Memory B cell (primary cell): ENCODE data around the gene BEND6.

ENCODE experiments used
- ATAC-seq: fragments of 150-1000 bp; cut with Tn5 transposase; 2 replicates; pipeline ENCODE4 v1.10.0; 2021; ENCODE audit warnings: low read depth, mild to moderate bottlenecking, moderate library complexity
- DNase-seq, 2 donors: peaks; one replicate each; pipeline ENCODE4 v3.0.0; 2022; ENCODE audit warnings: low spot score in 2 of 2
- H3K27ac Mint-ChIP-seq: one replicate; pipeline ENCODE4 v1.8.0; 2022; ENCODE audit warnings: mild to moderate bottlenecking, moderate library complexity, mixed read lengths
- H3K27me3 Mint-ChIP-seq: one replicate; pipeline ENCODE4 v1.8.0; 2022; ENCODE audit warnings: mixed read lengths
- H3K36me3 Mint-ChIP-seq: one replicate; pipeline ENCODE4 v1.8.0; 2022; ENCODE audit warnings: mild to moderate bottlenecking, mixed read lengths
- H3K4me1 Mint-ChIP-seq: one replicate; pipeline ENCODE4 v1.8.0; 2022; ENCODE audit warnings: mixed read lengths
- H3K4me3 Mint-ChIP-seq: one replicate; pipeline ENCODE4 v1.8.0; 2022; ENCODE audit warnings: mild to moderate bottlenecking, moderate library complexity, mixed read lengths
- H3K9me3 Mint-ChIP-seq: one replicate; pipeline ENCODE4 v1.8.0; 2022; ENCODE audit warnings: mixed read lengths

Gene BEND6

GRCh38 chr6:56930846-56931245 is 24.1 kb upstream of the BEND6 start:
- Mint-ChIP-seq H3K9me3 (no peaks in the 10 kb centered on the region), H3K27me3 (peaks cover 3% of the 10 kb centered on the region), H3K4me3 (no peak overlapping the region), H3K36me3 (no peaks in the 10 kb centered on the region), H3K27ac (no peak overlapping the region), H3K4me1 (no peaks in the 10 kb centered on the region)
- DNase-seq (no peak), ATAC-seq (no peak)

- ATAC-seq: no peak
- Mint-ChIP-seq H3K27ac (no peak overlapping the region), H3K36me3 (no peaks in the 10 kb centered on the region), H3K27me3 (no peaks in the 10 kb centered on the region), H3K4me1 (no peaks in the 10 kb centered on the region), H3K9me3 (no peaks in the 10 kb centered on the region), H3K4me3 (no peak overlapping the region)
- DNase-seq: no peak
Observed at GRCh38 chr6:56932910-56933477, 21.9 kb upstream of the BEND6 start.

GRCh38 chr6:56933650-56934049 is 21.3 kb upstream of the BEND6 start:
- H3K27me3 Mint-ChIP-seq: no peaks in the 10 kb centered on the region
- DNase-seq (no peak), ATAC-seq (no peak)
- no peaks in the 10 kb centered on the region for H3K4me1 Mint-ChIP-seq
- H3K4me3 Mint-ChIP-seq: no peak overlapping the region
- H3K27ac Mint-ChIP-seq: no peak overlapping the region
- H3K9me3 Mint-ChIP-seq: no peaks in the 10 kb centered on the region
- no peaks in the 10 kb centered on the region for H3K36me3 Mint-ChIP-seq

- H3K4me1 Mint-ChIP-seq: no peaks in the 10 kb centered on the region
- ATAC-seq (no peak), DNase-seq (no peak)
- H3K9me3 Mint-ChIP-seq: peaks cover 1% of the 10 kb centered on the region
- no peaks in the 10 kb centered on the region for H3K27me3 Mint-ChIP-seq
- H3K36me3 Mint-ChIP-seq: no peaks in the 10 kb centered on the region
- no peak overlapping the region for H3K4me3 Mint-ChIP-seq
- H3K27ac Mint-ChIP-seq: no peak overlapping the region
Observed at GRCh38 chr6:56934876-56935275, 20.0 kb upstream of the BEND6 start.

GRCh38 chr6:56936466-56936865 is 18.4 kb upstream of the BEND6 start:
- H3K4me1 Mint-ChIP-seq: no peaks in the 10 kb centered on the region
- no peak for DNase-seq
- no peak for ATAC-seq
- no peaks in the 10 kb centered on the region for H3K27me3 Mint-ChIP-seq
- no peak overlapping the region for H3K27ac Mint-ChIP-seq
- H3K9me3 Mint-ChIP-seq: peaks cover 5% of the 10 kb centered on the region
- H3K4me3 Mint-ChIP-seq: no peak overlapping the region
- peaks cover 4% of the 10 kb centered on the region for H3K36me3 Mint-ChIP-seq

DNA sequence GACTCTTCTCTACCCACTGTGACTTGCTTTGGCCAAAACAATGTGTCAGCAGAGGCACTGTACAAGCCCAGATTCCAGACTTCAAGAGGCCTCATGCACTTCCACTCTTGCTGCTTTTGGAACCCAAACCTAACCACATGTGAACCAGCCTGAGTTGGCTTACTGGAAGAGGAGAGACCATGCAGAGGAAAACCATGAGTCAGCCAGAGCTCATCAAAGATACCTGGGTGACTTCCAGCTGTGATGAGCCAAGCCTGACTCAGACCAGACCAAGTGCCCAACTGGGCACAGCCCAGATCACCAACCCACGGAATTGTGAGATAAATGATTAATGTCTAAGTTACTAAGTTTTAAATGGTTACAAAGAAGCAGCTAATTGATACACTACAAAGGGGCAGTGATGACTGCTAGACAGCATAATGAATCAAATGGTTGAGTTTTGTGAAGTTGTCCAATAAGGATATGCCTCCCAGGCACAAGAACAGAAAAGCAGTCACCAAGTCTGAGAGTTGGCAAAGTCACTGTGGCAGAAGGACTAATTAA is 16.2 kb upstream of the BEND6 start:
- Mint-ChIP-seq H3K36me3 (peaks cover 4% of the 10 kb centered on the region), H3K4me1 (no peaks in the 10 kb centered on the region), H3K27me3 (peaks cover 1% of the 10 kb centered on the region), H3K4me3 (no peak overlapping the region), H3K9me3 (peaks cover 7% of the 10 kb centered on the region), H3K27ac (no peak overlapping the region)
- ATAC-seq (no peak), DNase-seq (no peak)

DNA sequence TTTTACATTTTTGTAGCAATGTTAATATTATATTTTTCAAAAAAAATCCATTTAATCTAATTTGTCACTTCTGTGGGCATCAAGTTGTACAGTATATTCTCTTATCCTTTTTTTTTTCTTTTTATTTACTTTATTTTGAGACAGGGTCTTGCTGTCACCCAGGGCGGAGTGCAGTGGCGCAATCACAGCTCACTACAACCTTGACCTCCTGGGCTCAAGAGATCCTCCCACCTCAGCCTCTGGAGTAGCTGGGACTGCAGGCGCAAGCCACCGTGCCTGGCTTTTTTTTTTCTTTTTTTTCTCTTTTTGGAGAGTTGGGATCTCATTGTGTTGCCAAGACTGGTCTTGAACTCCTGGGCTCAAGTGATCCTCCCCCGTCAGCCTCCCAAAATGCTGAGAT is 14.4 kb upstream of the BEND6 start:
- no peaks in the 10 kb centered on the region for H3K4me1 Mint-ChIP-seq
- peaks cover 7% of the 10 kb centered on the region for H3K9me3 Mint-ChIP-seq
- H3K36me3 Mint-ChIP-seq: peaks cover 4% of the 10 kb centered on the region

DNA sequence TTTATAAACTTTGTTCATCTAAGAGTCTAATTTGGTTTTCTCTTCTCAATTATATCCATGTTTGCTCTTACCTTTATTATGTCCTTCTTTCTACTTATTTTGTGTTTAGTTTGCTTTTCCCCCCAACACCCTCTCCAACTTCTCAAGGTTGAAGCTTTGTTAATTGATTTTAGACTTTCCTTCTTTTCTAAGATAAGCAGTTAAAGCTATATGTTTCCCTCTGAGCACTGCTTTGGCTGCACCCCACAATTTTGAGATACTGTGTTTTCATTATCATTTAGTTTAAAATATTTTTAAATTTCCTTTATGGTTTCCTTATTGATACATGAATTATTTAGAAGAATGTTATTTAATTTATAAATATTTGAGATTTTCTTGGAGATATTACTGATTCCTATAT is 13.9 kb upstream of the BEND6 start:
- DNase-seq (no peak), ATAC-seq (no peak)
- peaks cover 4% of the 10 kb centered on the region for H3K36me3 Mint-ChIP-seq
- H3K4me1 Mint-ChIP-seq: no peaks in the 10 kb centered on the region
- H3K27ac Mint-ChIP-seq: no peak overlapping the region
- peaks cover 1% of the 10 kb centered on the region for H3K27me3 Mint-ChIP-seq
- H3K9me3 Mint-ChIP-seq: peaks cover 7% of the 10 kb centered on the region
- H3K4me3 Mint-ChIP-seq: no peak overlapping the region

More for the DNA sequence above, 14.4 kb upstream of the BEND6 start:
- no peak overlapping the region for H3K27ac Mint-ChIP-seq
- ATAC-seq: no peak
- peaks cover 1% of the 10 kb centered on the region for H3K27me3 Mint-ChIP-seq
- H3K4me3 Mint-ChIP-seq: no peak overlapping the region
- no peak for DNase-seq

DNA sequence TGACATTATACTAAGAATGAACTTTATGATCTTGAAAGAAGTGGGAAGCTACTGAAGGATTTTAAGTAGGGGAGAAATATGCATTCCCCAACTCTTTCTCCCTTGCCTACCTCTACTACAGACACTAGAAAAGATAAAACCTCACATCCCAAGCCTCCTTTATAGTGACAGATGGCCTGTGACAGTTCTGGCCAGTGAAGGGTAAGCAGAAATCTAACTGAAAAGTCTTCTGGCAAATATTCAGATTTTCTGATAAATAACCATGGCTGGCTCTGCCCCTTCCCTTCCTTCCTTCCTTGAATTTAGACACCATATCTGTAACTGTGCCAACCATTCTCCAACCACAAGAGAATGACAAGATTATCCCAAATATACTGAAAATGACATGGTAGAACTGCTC is 10.2 kb upstream of the BEND6 start:
- no peaks in the 10 kb centered on the region for H3K4me1 Mint-ChIP-seq

GRCh38 chr6:56946368-56946767 is 8.5 kb upstream of the BEND6 start:
- no peaks in the 10 kb centered on the region for H3K4me1 Mint-ChIP-seq
- DNase-seq (no peak), ATAC-seq (no peak)
- peaks cover 2% of the 10 kb centered on the region for H3K9me3 Mint-ChIP-seq
- H3K27ac Mint-ChIP-seq: no peak overlapping the region
- no peak overlapping the region for H3K4me3 Mint-ChIP-seq
- no peaks in the 10 kb centered on the region for H3K36me3 Mint-ChIP-seq
- H3K27me3 Mint-ChIP-seq: peaks cover 12% of the 10 kb centered on the region

More for the DNA sequence above, 10.2 kb upstream of the BEND6 start:
- ATAC-seq (no peak), DNase-seq (no peak)
- no peak overlapping the region for H3K4me3 Mint-ChIP-seq
- peaks cover 11% of the 10 kb centered on the region for H3K27me3 Mint-ChIP-seq
- H3K27ac Mint-ChIP-seq: no peak overlapping the region
- H3K36me3 Mint-ChIP-seq: peaks cover 4% of the 10 kb centered on the region
- H3K9me3 Mint-ChIP-seq: peaks cover 6% of the 10 kb centered on the region

- Mint-ChIP-seq H3K27ac (no peak overlapping the region), H3K36me3 (no peaks in the 10 kb centered on the region), H3K4me3 (no peak overlapping the region), H3K4me1 (no peaks in the 10 kb centered on the region), H3K9me3 (no peaks in the 10 kb centered on the region), H3K27me3 (peaks cover 15% of the 10 kb centered on the region)
- ATAC-seq (no peak), DNase-seq (no peak)
Observed at GRCh38 chr6:56947924-56948323, 7.0 kb upstream of the BEND6 start.

DNA sequence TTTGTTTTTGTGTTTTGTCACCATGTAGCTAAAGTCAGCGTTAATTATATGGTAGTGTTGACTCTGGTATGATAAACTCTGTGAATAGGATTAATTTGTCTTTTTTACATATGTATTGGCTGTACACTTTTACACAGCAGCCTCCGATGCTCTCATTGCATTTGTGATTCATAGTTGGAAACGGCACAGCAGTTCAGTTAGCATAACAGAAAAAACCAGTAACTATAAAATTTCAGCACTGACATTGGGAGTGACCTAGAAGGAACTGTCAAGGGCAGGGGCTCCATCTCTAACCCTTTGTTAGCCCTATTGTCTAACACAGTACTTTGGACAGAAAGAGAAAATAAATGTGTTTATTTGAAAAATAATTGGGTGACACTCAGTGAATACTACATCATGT is 5.6 kb upstream of the BEND6 start:
- Mint-ChIP-seq H3K9me3 (no peaks in the 10 kb centered on the region), H3K36me3 (peaks cover under 1% of the 10 kb centered on the region), H3K27me3 (peaks cover 25% of the 10 kb centered on the region), H3K4me1 (peaks cover 5% of the 10 kb centered on the region), H3K4me3 (no peak overlapping the region), H3K27ac (no peak overlapping the region)
- no peak for DNase-seq
- ATAC-seq: no peak

- Mint-ChIP-seq H3K9me3 (no peaks in the 10 kb centered on the region), H3K4me1 (peaks cover 7% of the 10 kb centered on the region)
- ATAC-seq: no peak
Observed at GRCh38 chr6:56949925-56950495, 4.9 kb upstream of the BEND6 start.

DNA sequence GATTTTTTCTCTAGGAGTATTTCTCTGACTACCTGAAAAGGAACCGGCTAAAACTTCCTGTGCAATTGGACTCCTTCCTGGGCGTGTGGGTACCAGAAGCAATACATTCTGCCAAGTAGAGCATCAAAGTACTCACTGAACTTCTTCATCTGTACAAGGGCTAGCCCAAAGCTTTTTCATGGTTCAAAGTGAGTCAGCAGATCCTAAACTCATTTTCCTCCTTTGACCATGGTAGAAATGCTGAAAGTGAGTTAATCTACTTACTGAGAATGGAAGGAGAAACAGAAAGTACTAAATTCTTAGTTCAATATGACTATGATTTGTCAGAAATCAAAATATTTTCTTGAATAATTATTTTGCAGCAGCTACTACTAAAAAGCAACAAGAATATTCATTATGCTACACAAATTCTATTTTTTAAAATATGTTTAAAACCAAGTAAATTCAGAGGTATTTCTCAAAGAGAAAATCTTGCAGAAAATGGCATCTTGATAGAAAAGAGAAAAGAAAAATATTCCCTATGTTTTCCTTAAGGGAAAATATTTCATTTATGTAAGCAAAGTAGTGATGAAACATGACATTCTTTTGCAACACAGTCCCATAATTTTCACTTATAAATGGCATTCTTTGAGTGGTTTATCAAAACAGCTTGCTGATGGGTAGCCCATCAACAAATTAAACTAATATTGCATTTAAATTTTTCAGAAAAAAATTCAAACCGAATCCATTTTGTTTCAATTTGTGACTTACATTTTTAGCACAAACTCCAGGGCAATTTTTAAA is 3.7 kb upstream of the BEND6 start:
- ATAC-seq (no peak), DNase-seq (no peak)
- H3K27ac Mint-ChIP-seq: no peak overlapping the region
- H3K27me3 Mint-ChIP-seq: peaks cover 29% of the 10 kb centered on the region
- peaks cover 12% of the 10 kb centered on the region for H3K4me1 Mint-ChIP-seq
- no peak overlapping the region for H3K4me3 Mint-ChIP-seq
- peaks cover 1% of the 10 kb centered on the region for H3K36me3 Mint-ChIP-seq
- no peaks in the 10 kb centered on the region for H3K9me3 Mint-ChIP-seq

More at GRCh38 chr6:56949925-56950495, 4.9 kb upstream of the BEND6 start:
- H3K36me3 Mint-ChIP-seq: peaks cover 1% of the 10 kb centered on the region
- no peak overlapping the region for H3K27ac Mint-ChIP-seq
- DNase-seq: no peak
- no peak overlapping the region for H3K4me3 Mint-ChIP-seq
- H3K27me3 Mint-ChIP-seq: peaks cover 27% of the 10 kb centered on the region
